Stimulated activated CD8-positive, alpha-beta memory T cell treated with anti-CD3 and anti-CD28 coated beads, Interleukin-12 subunit alpha, Interleukin-12 subunit beta, amount 100 ng/mL, for 1 hour (primary cell): ENCODE results near the gene EPC1.
A peak's percentile ranks its signal among the peaks of the same experiment; 100 is the strongest.
"Not testable (repeated sequence)": the region's sequence is repeated elsewhere in the genome, so short reads cannot be mapped to it uniquely, and the experiment has no call there.

Source experiments
- DNase-seq: peaks from one replicate; pipeline ENCODE4 v3.0.0-alpha.2; 2020; ENCODE audit warnings: low read depth

The EPC1 gene

GRCh38 chr10:32346551-32347362 lies at the start of gene EPC1:
EPC1 (minus strand) TSS chr10:32347158; CDS start chr10:32346915, 243 bp downstream.
- peak; percentile 75 for DNase-seq

GRCh38 chr10:32393911-32394310 lies 47.0 kb upstream of the EPC1 start:
- no peak for DNase-seq

GRCh38 chr10:32392284-32392683 lies 45.3 kb upstream of the EPC1 start:
- DNase-seq = not testable (repeated sequence)

- no peak for DNase-seq
Measured at GRCh38 chr10:32390193-32390592, 43.2 kb upstream of the EPC1 start.

GRCh38 chr10:32388258-32389027 lies 41.5 kb upstream of the EPC1 start:
- DNase-seq = no peak

GRCh38 chr10:32386623-32387260 lies 39.8 kb upstream of the EPC1 start:
- no peak for DNase-seq

- no peak for DNase-seq
Measured at GRCh38 chr10:32384171-32384570, 37.2 kb upstream of the EPC1 start.

- no peak for DNase-seq
Measured at GRCh38 chr10:32381165-32381564, 34.2 kb upstream of the EPC1 start.

GRCh38 chr10:32379950-32380551 lies 33.1 kb upstream of the EPC1 start:
- DNase-seq = no peak

GRCh38 chr10:32379318-32379949 lies 32.5 kb upstream of the EPC1 start:
- no peak for DNase-seq

- DNase-seq = peak; percentile 90
Measured at GRCh38 chr10:32378363-32379317, 31.7 kb upstream of the EPC1 start.

- no peak for DNase-seq
Measured at GRCh38 chr10:32377458-32378259, 30.7 kb upstream of the EPC1 start.

GRCh38 chr10:32376771-32377170 lies 29.8 kb upstream of the EPC1 start:
- no peak for DNase-seq

- no peak for DNase-seq
Measured at GRCh38 chr10:32376097-32376496, 29.1 kb upstream of the EPC1 start.

- DNase-seq = no peak
Measured at GRCh38 chr10:32375631-32376030, 28.7 kb upstream of the EPC1 start.

- no peak for DNase-seq
Measured at GRCh38 chr10:32374605-32375004, 27.6 kb upstream of the EPC1 start.

- no peak for DNase-seq
Measured at GRCh38 chr10:32373496-32373895, 26.5 kb upstream of the EPC1 start.

GRCh38 chr10:32373031-32373430 lies 26.1 kb upstream of the EPC1 start:
- no peak for DNase-seq

GRCh38 chr10:32372000-32372875 lies 25.3 kb upstream of the EPC1 start:
- DNase-seq = no peak
